NCI-H2029 treated with DMSO at 0.1 percent for 48 hours (cell line): ENCODE data around the gene DBNDD2.

Source experiments
- DNase-seq: peaks from one replicate; lab custom pipeline; 2025; lab: John Stamatoyannopoulos, UW

DBNDD2 gene

GRCh38 chr20:45415822-45416637 is 7.9 kb downstream of the DBNDD2 start, which contains the start of gene PIGT:
Gene PIGT, plus strand, starts transcription at chr20:45416141. Its CDS starts 16 bp downstream, at chr20:45416157.
- DNase-seq = peak; percentile 54

GRCh38 chr20:45416917-45417316 is 8.8 kb downstream of the DBNDD2 start:
- no peak for DNase-seq

- DNase-seq = peak; percentile 98
These were observed 11.4 kb downstream of the DBNDD2 start for GRCh38 chr20:45419188-45420091.

- DNase-seq = no peak
These were observed 12.0 kb downstream of the DBNDD2 start for GRCh38 chr20:45420125-45420524.

GRCh38 chr20:45423700-45424099 is 15.6 kb downstream of the DBNDD2 start:
- DNase-seq = no peak

GRCh38 chr20:45425561-45425960 is 17.5 kb downstream of the DBNDD2 start:
- no peak for DNase-seq

- DNase-seq = no peak
These were observed 18.4 kb downstream of the DBNDD2 start for GRCh38 chr20:45426320-45427016.

- DNase-seq = peak; percentile 63
These were observed 19.4 kb downstream of the DBNDD2 start for GRCh38 chr20:45427236-45428149.

GRCh38 chr20:45429618-45430017 is 21.5 kb downstream of the DBNDD2 start:
- DNase-seq = no peak

GRCh38 chr20:45432294-45432693 is 24.2 kb downstream of the DBNDD2 start:
- DNase-seq = no peak

- DNase-seq = no peak
These were observed 25.2 kb downstream of the DBNDD2 start for GRCh38 chr20:45433316-45433715.

GRCh38 chr20:45433976-45434375 is 25.9 kb downstream of the DBNDD2 start:
- no peak for DNase-seq

GRCh38 chr20:45436732-45437485 is 28.8 kb downstream of the DBNDD2 start:
- DNase-seq = peak; percentile 66

- DNase-seq = no peak
These were observed 32.3 kb downstream of the DBNDD2 start for GRCh38 chr20:45440424-45440823.

- DNase-seq = no peak
These were observed 33.0 kb downstream of the DBNDD2 start for GRCh38 chr20:45440891-45441685.

GRCh38 chr20:45441746-45442145 is 33.7 kb downstream of the DBNDD2 start:
- DNase-seq = no peak

GRCh38 chr20:45444050-45444449 is 36.0 kb downstream of the DBNDD2 start:
- no peak for DNase-seq

GRCh38 chr20:45445805-45446562 is 37.9 kb downstream of the DBNDD2 start:
- peak; percentile 7 for DNase-seq

GRCh38 chr20:45448270-45448669 is 40.2 kb downstream of the DBNDD2 start:
- DNase-seq = peak; percentile 90
